IMR-90 (cell line): ENCODE measurements around the gene ASIC2. TPM values are rescaled to one million over a fixed set of nuclear protein-coding genes. Genes with fewer than 3 reads are reported as not detected.

Source experiments
- ATAC-seq: fragments of 200-7000 bp; cut with Tn5 transposase; 2 replicates; pipeline ENCODE4 v1.9.1; 2020; ENCODE audit warnings: low read depth, mild to moderate bottlenecking, moderate library complexity
- BruUV-seq: library from RNA; stranded (reverse); fragments of 400-500 nt; replicated peaks from 2 replicates; lab custom pipeline; 2021; lab: Mats Ljungman, UMichigan
- CTCF ChIA-PET: fragments of 300-600 bp; formaldehyde crosslinking; extraction: SDS; loops from one replicate; lab custom pipeline; 2021; ENCODE audit warnings: antibody characterized with exemption; lab: Yijun Ruan, JAX
- POLR2A ChIA-PET: fragments of 300-600 bp; sonication (Branson Sonifier 250); formaldehyde crosslinking; loops from one replicate; lab custom pipeline; 2022; ENCODE audit warnings: antibody characterized with exemption; ENCODE audit not compliant: unreplicated experiment; lab: Charles Lee
- DNase-seq: peaks from one replicate; pipeline ENCODE4 v3.0.0; 2013
- H2AFZ ChIP-seq: replicated peaks from 2 replicates; pipeline ENCODE3; 2013; ENCODE audit warnings: low read length, mild to moderate bottlenecking; ENCODE audit not compliant: poor library complexity
- H2AK5ac ChIP-seq: 2 replicates; pipeline ENCODE4 v1.6.1; 2013; ENCODE audit warnings: low read depth, low read length, inconsistent platforms
- H2AK9ac ChIP-seq: replicated peaks from 2 replicates; pipeline ENCODE3; 2013; ENCODE audit warnings: mild to moderate bottlenecking, low read depth, low read length, moderate library complexity; ENCODE audit not compliant: poor library complexity
- H2BK120ac ChIP-seq: 2 replicates; pipeline ENCODE4 v1.6.1; 2013; ENCODE audit warnings: low read depth, low read length, inconsistent platforms
- H2BK15ac ChIP-seq: 3 replicates; pipeline ENCODE4 v1.6.1; 2013; ENCODE audit warnings: low read depth, low read length, inconsistent platforms
- H2BK20ac ChIP-seq: 2 replicates; pipeline ENCODE4 v1.6.1; 2013; ENCODE audit warnings: low read depth, mild to moderate bottlenecking, inconsistent platforms, low read length, moderate library complexity
- H2BK5ac ChIP-seq: 2 replicates; pipeline ENCODE4 v1.6.1; 2013; ENCODE audit warnings: mild to moderate bottlenecking, low read depth, low read length, inconsistent platforms; ENCODE audit not compliant: poor library complexity, severe bottlenecking
- H3K14ac ChIP-seq: replicated peaks from 2 replicates; pipeline ENCODE4 v1.6.1; 2013; ENCODE audit warnings: low read depth, low read length, inconsistent platforms
- H3K18ac ChIP-seq: 2 replicates; pipeline ENCODE4 v1.6.1; 2013; ENCODE audit warnings: low read depth, low read length, control low read depth
- H3K23ac ChIP-seq: 2 replicates; pipeline ENCODE4 v1.6.1; 2013; ENCODE audit warnings: low read depth, low read length, inconsistent platforms
- H3K27ac ChIP-seq: 2 replicates; pipeline ENCODE4 v1.5.1; 2013; ENCODE audit warnings: mild to moderate bottlenecking, control low read depth, low read length; ENCODE audit not compliant: insufficient read depth
- H3K27me3 ChIP-seq: 2 replicates; pipeline ENCODE4 v1.6.1; 2013; ENCODE audit warnings: low read length; ENCODE audit not compliant: control insufficient read depth, insufficient read depth
- H3K36me3 ChIP-seq: 2 replicates; pipeline ENCODE4 v1.6.1; 2013; ENCODE audit warnings: low read length, mixed read lengths; ENCODE audit not compliant: control insufficient read depth, insufficient read depth
- H3K4ac ChIP-seq: 2 replicates; pipeline ENCODE4 v1.6.1; 2013; ENCODE audit warnings: low read depth, low read length, inconsistent platforms
- H3K4me1 ChIP-seq: 2 replicates; pipeline ENCODE4 v1.6.1; 2013; ENCODE audit warnings: low read length, mixed read lengths; ENCODE audit not compliant: control insufficient read depth, insufficient read depth
- H3K4me2 ChIP-seq: 2 replicates; pipeline ENCODE4 v1.6.1; 2013; ENCODE audit warnings: low read depth, mild to moderate bottlenecking, control low read depth, low read length, moderate library complexity
- H3K4me3 ChIP-seq: 2 replicates; pipeline ENCODE4 v1.5.1; 2013; ENCODE audit warnings: low read depth, mild to moderate bottlenecking, control low read depth, low read length, moderate library complexity; ENCODE audit not compliant: insufficient read depth
- H3K56ac ChIP-seq: 2 replicates; pipeline ENCODE4 v1.6.1; 2013; ENCODE audit warnings: low read length, inconsistent platforms; ENCODE audit not compliant: insufficient read depth; ENCODE audit errors: extremely low read depth
- H3K79me1 ChIP-seq, 2 experiments: 2 replicates each; pipeline ENCODE4 v1.6.1; 2013; ENCODE audit warnings: low read length in 2 of 2, inconsistent platforms in 1 of 2, low read depth in 1 of 2
- H3K9ac ChIP-seq: 2 replicates; pipeline ENCODE4 v1.6.1; 2013; ENCODE audit warnings: low read depth, low read length, control low read depth
- H3K9me1 ChIP-seq: 2 replicates; pipeline ENCODE4 v1.6.1; 2013; ENCODE audit warnings: low read length, inconsistent platforms; ENCODE audit not compliant: insufficient read depth
- H3K9me3 ChIP-seq: 2 replicates; pipeline ENCODE4 v1.6.1; 2013; ENCODE audit warnings: low read length; ENCODE audit not compliant: control insufficient read depth, insufficient read depth
- H4K20me1 ChIP-seq: 2 replicates; pipeline ENCODE4 v1.6.1; 2013; ENCODE audit warnings: low read length, inconsistent platforms; ENCODE audit not compliant: insufficient read depth
- H4K5ac ChIP-seq: 2 replicates; pipeline ENCODE4 v1.6.1; 2013; ENCODE audit warnings: mild to moderate bottlenecking, low read depth, low read length, control low read depth
- H4K8ac ChIP-seq, 2 experiments: 2 replicates each; pipeline ENCODE4 v1.6.1; 2013; ENCODE audit warnings: low read depth in 2 of 2, low read length in 2 of 2, control low read depth in 1 of 2, inconsistent platforms in 1 of 2
- H4K91ac ChIP-seq: 2 replicates; pipeline ENCODE4 v1.6.1; 2013; ENCODE audit warnings: low read depth, low read length, inconsistent platforms; ENCODE audit not compliant: insufficient read depth
- BHLHE40 ChIP-seq: fragments of 150-350 bp; IDR thresholded peaks from 2 replicates; pipeline ENCODE4 v1.6.1; 2016; ENCODE audit warnings: mild to moderate bottlenecking, low read depth, low read length
- CEBPB ChIP-seq: IDR thresholded peaks from 2 replicates; pipeline ENCODE4 v1.6.1; 2012; ENCODE audit warnings: low read depth, low read length, improper control_type of control experiment
- CHD1 ChIP-seq: IDR thresholded peaks from 2 replicates; pipeline ENCODE4 v1.6.1; 2012; ENCODE audit warnings: low read depth, low read length, improper control_type of control experiment
- FOS ChIP-seq: fragments of 150-350 bp; IDR thresholded peaks from 2 replicates; pipeline ENCODE4 v1.6.1; 2016; ENCODE audit warnings: low read depth, low read length
- MAFK ChIP-seq: IDR thresholded peaks from 2 replicates; pipeline ENCODE4 v1.6.1; 2012; ENCODE audit warnings: low read depth, low read length, improper control_type of control experiment
- MAZ ChIP-seq: IDR thresholded peaks from 2 replicates; pipeline ENCODE4 v1.6.1; 2012; ENCODE audit warnings: low read depth, mild to moderate bottlenecking, low read length, improper control_type of control experiment, moderate library complexity, borderline replicate concordance
- MXI1 ChIP-seq: IDR thresholded peaks from 2 replicates; pipeline ENCODE4 v1.6.1; 2012; ENCODE audit warnings: low read depth, mild to moderate bottlenecking, low read length, moderate library complexity, borderline replicate concordance
- NFE2L2 ChIP-seq: fragments of 150-350 bp; IDR thresholded peaks from 2 replicates; pipeline ENCODE4 v1.6.1; 2016; ENCODE audit warnings: low read depth, mild to moderate bottlenecking, low read length
- POLR2A ChIP-seq: IDR thresholded peaks from 2 replicates; pipeline ENCODE4 v1.6.1; 2012; ENCODE audit warnings: mild to moderate bottlenecking, low read depth, low read length
- RAD21 ChIP-seq: IDR thresholded peaks from 2 replicates; pipeline ENCODE4 v1.6.1; 2012; ENCODE audit warnings: low read length, improper control_type of control experiment
- RFX5 ChIP-seq: IDR thresholded peaks from 2 replicates; pipeline ENCODE4 v1.8.0; 2012; ENCODE audit warnings: low read depth, mild to moderate bottlenecking, low read length, moderate library complexity
- SMC3 ChIP-seq: fragments of 150-350 bp; IDR thresholded peaks from 2 replicates; pipeline ENCODE4 v1.6.1; 2016; ENCODE audit warnings: low read depth, mild to moderate bottlenecking, antibody characterized with exemption, low read length, moderate library complexity
- WGBS, 2 experiments: methylation state at CpG; one replicate each; pipeline versions ENCODE4 v1.1.5 to v1.1.7; 2013; ENCODE audit warnings: missing lambda C conversion rate in 2 of 2; ENCODE audit not compliant: insufficient read length in 1 of 2; ENCODE audit errors: extremely low coverage in 2 of 2; 5-methylcytosine and 5-hydroxymethylcytosine counted together
- dilution Hi-C: fragments of 300-500 bp; cut with HindIII; formaldehyde crosslinking; loops from one replicate; pipeline ENCODE4 v1.14.3; 2018; ENCODE audit warnings: low sequenced_read_pairs; ENCODE audit not compliant: unreplicated experiment
- in situ Hi-C: fragments of 300-500 bp; cut with MboI; formaldehyde crosslinking; loops from 3 replicates; pipeline ENCODE4 v1.14.3; 2019; ENCODE audit warnings: low sequenced_read_pairs, inconsistent platforms, mixed read lengths
- intact Hi-C: fragments of 100-400 bp; cut with micrococcal nuclease; formaldehyde crosslinking; loops from 2 replicates; pipeline ENCODE4 v1.10.0; 2022
- polyA plus RNA-seq, 3 experiments: library from polyadenylated mRNA; depleted of rRNA; stranded (reverse); fragments of >200 nt; gene quantifications; 2 replicates each; pipeline ENCODE4 v1.2.3, GENCODE V29; 2012; ENCODE audit warnings: low replicate concordance in 1 of 3
- total RNA-seq: library from RNA; depleted of rRNA; stranded (reverse); fragments of >200 nt; gene quantifications from 2 replicates; pipeline ENCODE4 v1.2.3, GENCODE V29; 2012
- TF ChIP-seq, protein P1 (sequence below): fragments of 150-350 bp; IDR thresholded peaks from 2 replicates; pipeline ENCODE4 v1.6.1; 2017; ENCODE audit warnings: mild to moderate bottlenecking, antibody characterized with exemption, low read length, low read depth
- TF ChIP-seq, protein P2 (sequence below): fragments of 150-350 bp; IDR thresholded peaks from 2 replicates; pipeline ENCODE4 v1.6.1; 2016; ENCODE audit warnings: low read depth, mild to moderate bottlenecking, low read length, moderate library complexity, borderline replicate concordance

Gene ASIC2
- total and polyA plus RNA-seq, 2 of the 4 experiments (the other 2 are of a cell fraction), result under 0.01 to 0.15 TPM

DNA sequence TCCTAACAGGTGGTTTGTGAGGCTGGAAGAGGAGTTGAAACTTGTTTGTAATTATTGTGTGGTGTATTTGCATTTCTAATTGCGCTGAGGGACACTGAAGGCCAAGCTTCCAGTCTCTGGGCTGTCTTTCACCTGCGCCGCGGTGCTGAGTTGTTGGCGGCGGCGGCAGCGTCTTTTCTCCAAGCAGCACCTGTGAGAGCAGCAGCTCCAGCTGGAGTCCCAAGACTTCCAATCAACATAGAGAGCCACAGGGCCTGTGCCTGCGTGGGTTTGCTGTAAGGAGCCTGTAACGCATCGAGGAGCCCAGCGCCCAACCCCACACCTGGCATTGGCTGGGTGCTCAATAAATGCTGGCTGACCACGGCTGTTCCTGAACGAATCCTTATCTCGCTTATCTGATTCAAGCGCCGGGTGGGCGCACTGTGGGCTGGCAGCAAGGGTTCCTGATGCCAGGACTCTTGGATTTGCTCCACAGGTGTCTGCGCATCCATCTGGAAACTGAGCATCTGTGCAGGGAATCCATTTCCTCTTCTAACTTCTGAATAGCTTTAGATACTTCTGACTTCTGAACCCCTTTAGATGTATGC is 138.1 kb downstream of the ASIC2 start:
- WGBS, 2 experiments, result 67% methylated on average over 12 of the region's 19 CpGs; no CpG with 5 or more reads in 1 of the 2 experiments
- no peak overlapping the region for H2BK5ac ChIP-seq
- no peak overlapping the region for H3K23ac ChIP-seq
- H3K27me3 ChIP-seq, result no peaks in the 10 kb centered on the region; the same call in none of the 2 replicates
- H3K9ac ChIP-seq, result no peak overlapping the region
- no peak overlapping the region for H4K8ac ChIP-seq
- intact Hi-C loops (no loop called here), dilution Hi-C loops (no loop called here), in situ Hi-C loops (no loop called here)
- no peak overlapping the region for H3K4me2 ChIP-seq
- no peak for TF ChIP-seq FOS
- TF ChIP-seq MXI1, result no peak
- no peak for TF ChIP-seq CHD1
- TF ChIP-seq MAFK, result no peak
- TF ChIP-seq RFX5, result no peak
- TF ChIP-seq MAZ, result no peak
- TF ChIP-seq CEBPB, result no peak
- TF ChIP-seq RAD21, result no peak
- TF ChIP-seq NFE2L2, result no peak
- no peak for TF ChIP-seq SMC3
- no peak for TF ChIP-seq POLR2A
- TF ChIP-seq, protein P1, sequence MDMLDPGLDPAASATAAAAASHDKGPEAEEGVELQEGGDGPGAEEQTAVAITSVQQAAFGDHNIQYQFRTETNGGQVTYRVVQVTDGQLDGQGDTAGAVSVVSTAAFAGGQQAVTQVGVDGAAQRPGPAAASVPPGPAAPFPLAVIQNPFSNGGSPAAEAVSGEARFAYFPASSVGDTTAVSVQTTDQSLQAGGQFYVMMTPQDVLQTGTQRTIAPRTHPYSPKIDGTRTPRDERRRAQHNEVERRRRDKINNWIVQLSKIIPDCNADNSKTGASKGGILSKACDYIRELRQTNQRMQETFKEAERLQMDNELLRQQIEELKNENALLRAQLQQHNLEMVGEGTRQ, result no peak
- TF ChIP-seq, protein P2, sequence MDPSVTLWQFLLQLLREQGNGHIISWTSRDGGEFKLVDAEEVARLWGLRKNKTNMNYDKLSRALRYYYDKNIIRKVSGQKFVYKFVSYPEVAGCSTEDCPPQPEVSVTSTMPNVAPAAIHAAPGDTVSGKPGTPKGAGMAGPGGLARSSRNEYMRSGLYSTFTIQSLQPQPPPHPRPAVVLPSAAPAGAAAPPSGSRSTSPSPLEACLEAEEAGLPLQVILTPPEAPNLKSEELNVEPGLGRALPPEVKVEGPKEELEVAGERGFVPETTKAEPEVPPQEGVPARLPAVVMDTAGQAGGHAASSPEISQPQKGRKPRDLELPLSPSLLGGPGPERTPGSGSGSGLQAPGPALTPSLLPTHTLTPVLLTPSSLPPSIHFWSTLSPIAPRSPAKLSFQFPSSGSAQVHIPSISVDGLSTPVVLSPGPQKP, result no peak
- no peak for TF ChIP-seq BHLHE40
- no peak overlapping the region for H2BK20ac ChIP-seq
- no peaks in the 10 kb centered on the region for H4K20me1 ChIP-seq
- BruUV-seq, result no TSS peak
- no peak overlapping the region for H2BK15ac ChIP-seq
- CTCF ChIA-PET, result interaction anchor here (1.2 kb wide), 1 partner anchor 12 kb away, joined by 3 read pairs; no protein-coding TSS in a partner anchor
- no peaks in the 10 kb centered on the region for H3K9me1 ChIP-seq
- DNase-seq (no peak), ATAC-seq (no peak)
- POLR2A ChIA-PET, result no interaction called here
- no peak overlapping the region for H3K56ac ChIP-seq
- H3K4ac ChIP-seq, result no peak overlapping the region
- no peak overlapping the region for H4K5ac ChIP-seq
- H2AK5ac ChIP-seq, result no peak overlapping the region
- no peaks in the 10 kb centered on the region for H3K4me1 ChIP-seq
- no peak overlapping the region for H4K91ac ChIP-seq
- H3K18ac ChIP-seq, result no peak overlapping the region
- H2BK120ac ChIP-seq, result no peak overlapping the region
- H3K27ac ChIP-seq, result no peak overlapping the region
- no peaks in the 10 kb centered on the region for H3K79me1 ChIP-seq
- no peak overlapping the region for H3K4me3 ChIP-seq
- no peak overlapping the region for H3K14ac ChIP-seq
- H3K36me3 ChIP-seq, result no peaks in the 10 kb centered on the region
- H3K9me3 ChIP-seq, result no peaks in the 10 kb centered on the region
- no peak overlapping the region for H2AFZ ChIP-seq
- no peak overlapping the region for H2AK9ac ChIP-seq
